ENCODE results near the gene FHIT.

DNA sequence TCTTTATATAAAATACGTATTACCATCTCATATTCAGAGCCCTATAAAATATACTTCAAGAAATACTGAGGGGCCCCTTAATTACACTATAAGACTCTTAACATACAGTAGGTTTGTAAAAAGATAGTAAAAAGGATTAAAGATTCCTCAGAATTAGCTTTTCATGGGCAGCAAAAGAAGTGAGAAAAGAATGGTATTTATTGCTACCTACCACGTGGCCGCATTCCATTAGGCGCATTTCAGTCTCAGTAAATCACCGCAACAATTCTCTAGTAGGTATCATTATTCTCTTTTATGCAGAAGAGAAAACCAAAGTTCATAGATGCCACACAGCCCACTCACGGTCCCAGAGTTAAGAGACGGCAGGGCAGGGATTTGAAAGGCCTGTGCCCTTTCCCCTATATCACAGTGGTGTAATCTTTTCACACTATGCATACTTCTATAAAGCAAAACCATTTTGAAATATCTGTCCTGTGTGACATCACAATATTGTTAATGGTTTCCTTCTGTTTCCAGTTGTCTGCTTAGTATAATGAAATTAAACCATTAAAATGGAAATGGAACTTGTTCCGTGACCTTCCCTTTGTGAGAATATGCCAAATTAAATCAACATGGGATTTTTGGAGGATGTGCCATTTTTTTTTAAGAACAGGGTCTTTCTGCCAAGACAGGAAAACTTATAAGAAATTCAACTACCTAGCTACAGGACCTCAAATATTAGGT lies 1072.2 kb downstream of the FHIT start:
- TF ChIP-seq CREM (IDR thresholded peaks at IDR 0.05; ENCODE audit: low read depth) (no peak), EZH2 (IDR thresholded peaks at IDR 0.05; ENCODE audit: borderline replicate concordance, control insufficient read depth, low read depth, low read length) (no peak), MXI1 (IDR thresholded peaks at IDR 0.05; ENCODE audit: low read depth, low read length) (no peak), PAX5 (IDR thresholded peaks at IDR 0.05; ENCODE audit: borderline replicate concordance, low read depth, low read length) (no peak), RCOR1 (conservative IDR thresholded peaks at IDR 0.05; ENCODE audit: low read depth, low read length) (no peak)
- TF ChIP-seq, protein P1, sequence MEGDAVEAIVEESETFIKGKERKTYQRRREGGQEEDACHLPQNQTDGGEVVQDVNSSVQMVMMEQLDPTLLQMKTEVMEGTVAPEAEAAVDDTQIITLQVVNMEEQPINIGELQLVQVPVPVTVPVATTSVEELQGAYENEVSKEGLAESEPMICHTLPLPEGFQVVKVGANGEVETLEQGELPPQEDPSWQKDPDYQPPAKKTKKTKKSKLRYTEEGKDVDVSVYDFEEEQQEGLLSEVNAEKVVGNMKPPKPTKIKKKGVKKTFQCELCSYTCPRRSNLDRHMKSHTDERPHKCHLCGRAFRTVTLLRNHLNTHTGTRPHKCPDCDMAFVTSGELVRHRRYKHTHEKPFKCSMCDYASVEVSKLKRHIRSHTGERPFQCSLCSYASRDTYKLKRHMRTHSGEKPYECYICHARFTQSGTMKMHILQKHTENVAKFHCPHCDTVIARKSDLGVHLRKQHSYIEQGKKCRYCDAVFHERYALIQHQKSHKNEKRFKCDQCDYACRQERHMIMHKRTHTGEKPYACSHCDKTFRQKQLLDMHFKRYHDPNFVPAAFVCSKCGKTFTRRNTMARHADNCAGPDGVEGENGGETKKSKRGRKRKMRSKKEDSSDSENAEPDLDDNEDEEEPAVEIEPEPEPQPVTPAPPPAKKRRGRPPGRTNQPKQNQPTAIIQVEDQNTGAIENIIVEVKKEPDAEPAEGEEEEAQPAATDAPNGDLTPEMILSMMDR (IDR thresholded peaks at IDR 0.05 in 2 of 3, conservative IDR thresholded peaks at IDR 0.05 in 1 of 3; ENCODE audit: control insufficient read depth in 2 of 3, extremely low read depth in 1 of 3, insufficient read depth in 1 of 3, low read depth in 3 of 3, low read length in 3 of 3) = no peak
- TF ChIP-seq, protein P2, sequence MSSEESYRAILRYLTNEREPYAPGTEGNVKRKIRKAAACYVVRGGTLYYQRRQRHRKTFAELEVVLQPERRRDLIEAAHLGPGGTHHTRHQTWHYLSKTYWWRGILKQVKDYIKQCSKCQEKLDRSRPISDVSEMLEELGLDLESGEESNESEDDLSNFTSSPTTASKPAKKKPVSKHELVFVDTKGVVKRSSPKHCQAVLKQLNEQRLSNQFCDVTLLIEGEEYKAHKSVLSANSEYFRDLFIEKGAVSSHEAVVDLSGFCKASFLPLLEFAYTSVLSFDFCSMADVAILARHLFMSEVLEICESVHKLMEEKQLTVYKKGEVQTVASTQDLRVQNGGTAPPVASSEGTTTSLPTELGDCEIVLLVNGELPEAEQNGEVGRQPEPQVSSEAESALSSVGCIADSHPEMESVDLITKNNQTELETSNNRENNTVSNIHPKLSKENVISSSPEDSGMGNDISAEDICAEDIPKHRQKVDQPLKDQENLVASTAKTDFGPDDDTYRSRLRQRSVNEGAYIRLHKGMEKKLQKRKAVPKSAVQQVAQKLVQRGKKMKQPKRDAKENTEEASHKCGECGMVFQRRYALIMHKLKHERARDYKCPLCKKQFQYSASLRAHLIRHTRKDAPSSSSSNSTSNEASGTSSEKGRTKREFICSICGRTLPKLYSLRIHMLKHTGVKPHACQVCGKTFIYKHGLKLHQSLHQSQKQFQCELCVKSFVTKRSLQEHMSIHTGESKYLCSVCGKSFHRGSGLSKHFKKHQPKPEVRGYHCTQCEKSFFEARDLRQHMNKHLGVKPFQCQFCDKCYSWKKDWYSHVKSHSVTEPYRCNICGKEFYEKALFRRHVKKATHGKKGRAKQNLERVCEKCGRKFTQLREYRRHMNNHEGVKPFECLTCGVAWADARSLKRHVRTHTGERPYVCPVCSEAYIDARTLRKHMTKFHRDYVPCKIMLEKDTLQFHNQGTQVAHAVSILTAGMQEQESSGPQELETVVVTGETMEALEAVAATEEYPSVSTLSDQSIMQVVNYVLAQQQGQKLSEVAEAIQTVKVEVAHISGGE (CRISPR knock-in tag; IDR thresholded peaks at IDR 0.05) = no peak
